ENCODE results near the gene WDCP.

DNA sequence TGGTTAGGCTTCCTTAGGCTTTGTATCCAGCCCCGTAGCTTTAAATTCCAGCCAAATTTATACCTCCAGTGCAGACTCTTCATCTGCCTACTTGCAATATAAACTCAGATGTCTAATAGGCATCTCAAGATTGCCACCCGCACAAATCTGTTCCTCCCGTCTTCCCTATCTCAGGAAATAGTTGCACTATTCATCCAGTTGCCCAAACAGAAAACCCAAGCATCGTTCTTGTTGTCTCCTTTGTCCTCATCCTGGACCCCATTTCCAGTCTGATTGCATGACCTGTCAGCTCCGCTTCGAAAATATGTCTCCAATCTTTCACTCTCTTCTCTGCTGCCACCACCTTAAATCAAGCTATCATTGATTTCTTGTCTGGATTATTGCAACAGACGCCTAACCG, 4.6 kb upstream of the WDCP start:
- TF ChIP-seq, protein P1, sequence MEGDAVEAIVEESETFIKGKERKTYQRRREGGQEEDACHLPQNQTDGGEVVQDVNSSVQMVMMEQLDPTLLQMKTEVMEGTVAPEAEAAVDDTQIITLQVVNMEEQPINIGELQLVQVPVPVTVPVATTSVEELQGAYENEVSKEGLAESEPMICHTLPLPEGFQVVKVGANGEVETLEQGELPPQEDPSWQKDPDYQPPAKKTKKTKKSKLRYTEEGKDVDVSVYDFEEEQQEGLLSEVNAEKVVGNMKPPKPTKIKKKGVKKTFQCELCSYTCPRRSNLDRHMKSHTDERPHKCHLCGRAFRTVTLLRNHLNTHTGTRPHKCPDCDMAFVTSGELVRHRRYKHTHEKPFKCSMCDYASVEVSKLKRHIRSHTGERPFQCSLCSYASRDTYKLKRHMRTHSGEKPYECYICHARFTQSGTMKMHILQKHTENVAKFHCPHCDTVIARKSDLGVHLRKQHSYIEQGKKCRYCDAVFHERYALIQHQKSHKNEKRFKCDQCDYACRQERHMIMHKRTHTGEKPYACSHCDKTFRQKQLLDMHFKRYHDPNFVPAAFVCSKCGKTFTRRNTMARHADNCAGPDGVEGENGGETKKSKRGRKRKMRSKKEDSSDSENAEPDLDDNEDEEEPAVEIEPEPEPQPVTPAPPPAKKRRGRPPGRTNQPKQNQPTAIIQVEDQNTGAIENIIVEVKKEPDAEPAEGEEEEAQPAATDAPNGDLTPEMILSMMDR (IDR thresholded peaks at IDR 0.05; ENCODE audit: poor library complexity, severe bottlenecking): no peak
- TF ChIP-seq EZH2 (IDR thresholded peaks at IDR 0.05; ENCODE audit: borderline replicate concordance, insufficient read depth, low read length, poor library complexity, severe bottlenecking): no peak
- TF ChIP-seq RAD21 (conservative IDR thresholded peaks at IDR 0.05): no peak
- TF ChIP-seq EP300 (conservative IDR thresholded peaks at IDR 0.05; ENCODE audit: poor library complexity, severe bottlenecking): no peak
- TF ChIP-seq POLR2AphosphoS5 (IDR thresholded peaks at IDR 0.05): no peak
- TF ChIP-seq, protein P2, sequence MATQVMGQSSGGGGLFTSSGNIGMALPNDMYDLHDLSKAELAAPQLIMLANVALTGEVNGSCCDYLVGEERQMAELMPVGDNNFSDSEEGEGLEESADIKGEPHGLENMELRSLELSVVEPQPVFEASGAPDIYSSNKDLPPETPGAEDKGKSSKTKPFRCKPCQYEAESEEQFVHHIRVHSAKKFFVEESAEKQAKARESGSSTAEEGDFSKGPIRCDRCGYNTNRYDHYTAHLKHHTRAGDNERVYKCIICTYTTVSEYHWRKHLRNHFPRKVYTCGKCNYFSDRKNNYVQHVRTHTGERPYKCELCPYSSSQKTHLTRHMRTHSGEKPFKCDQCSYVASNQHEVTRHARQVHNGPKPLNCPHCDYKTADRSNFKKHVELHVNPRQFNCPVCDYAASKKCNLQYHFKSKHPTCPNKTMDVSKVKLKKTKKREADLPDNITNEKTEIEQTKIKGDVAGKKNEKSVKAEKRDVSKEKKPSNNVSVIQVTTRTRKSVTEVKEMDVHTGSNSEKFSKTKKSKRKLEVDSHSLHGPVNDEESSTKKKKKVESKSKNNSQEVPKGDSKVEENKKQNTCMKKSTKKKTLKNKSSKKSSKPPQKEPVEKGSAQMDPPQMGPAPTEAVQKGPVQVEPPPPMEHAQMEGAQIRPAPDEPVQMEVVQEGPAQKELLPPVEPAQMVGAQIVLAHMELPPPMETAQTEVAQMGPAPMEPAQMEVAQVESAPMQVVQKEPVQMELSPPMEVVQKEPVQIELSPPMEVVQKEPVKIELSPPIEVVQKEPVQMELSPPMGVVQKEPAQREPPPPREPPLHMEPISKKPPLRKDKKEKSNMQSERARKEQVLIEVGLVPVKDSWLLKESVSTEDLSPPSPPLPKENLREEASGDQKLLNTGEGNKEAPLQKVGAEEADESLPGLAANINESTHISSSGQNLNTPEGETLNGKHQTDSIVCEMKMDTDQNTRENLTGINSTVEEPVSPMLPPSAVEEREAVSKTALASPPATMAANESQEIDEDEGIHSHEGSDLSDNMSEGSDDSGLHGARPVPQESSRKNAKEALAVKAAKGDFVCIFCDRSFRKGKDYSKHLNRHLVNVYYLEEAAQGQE (IDR thresholded peaks at IDR 0.05; ENCODE audit: borderline replicate concordance): no peak
- TF ChIP-seq MXI1 (conservative IDR thresholded peaks at IDR 0.05; ENCODE audit: poor library complexity, severe bottlenecking): no peak
- no peak for TF ChIP-seq TAF1 (IDR thresholded peaks at IDR 0.05; ENCODE audit: low read depth)
- TF ChIP-seq SMC3 (conservative IDR thresholded peaks at IDR 0.05; ENCODE audit: poor library complexity): no peak
